H9 (cell line): ENCODE data around the gene GRIA4. TPM values are rescaled to one million over a fixed set of nuclear protein-coding genes. Genes with fewer than 3 reads are reported as not detected.
A peak's percentile ranks its signal among the peaks of the same experiment; 100 is the strongest.

Experiments used
- DNase-seq: peaks from one replicate; pipeline ENCODE4 v3.0.0-alpha.2; 2017
- H2AFZ ChIP-seq: one replicate; pipeline ENCODE4 v1.6.1; 2013; ENCODE audit warnings: mild to moderate bottlenecking, low read length, control low read depth, moderate library complexity
- H2AK5ac ChIP-seq: 2 replicates; pipeline ENCODE4 v1.6.1; 2013; ENCODE audit warnings: low read length, control low read depth, mixed read lengths; ENCODE audit not compliant: insufficient read length
- H2BK120ac ChIP-seq: one replicate; pipeline ENCODE4 v1.6.1; 2013; ENCODE audit warnings: low read depth, mild to moderate bottlenecking, low read length, control low read depth, inconsistent platforms; ENCODE audit not compliant: poor library complexity, severe bottlenecking
- H2BK12ac ChIP-seq: 2 replicates; pipeline ENCODE4 v1.6.1; 2013; ENCODE audit warnings: low read length, control low read depth, mixed read lengths, low read depth; ENCODE audit not compliant: insufficient read length
- H2BK15ac ChIP-seq: 2 replicates; pipeline ENCODE4 v1.6.1; 2013; ENCODE audit warnings: low read depth, low read length, control low read depth
- H2BK20ac ChIP-seq: one replicate; pipeline ENCODE4 v1.6.1; 2013; ENCODE audit warnings: low read depth, mild to moderate bottlenecking, low read length, control low read depth, inconsistent platforms; ENCODE audit not compliant: poor library complexity, severe bottlenecking
- H2BK5ac ChIP-seq: 2 replicates; pipeline ENCODE4 v1.6.1; 2013; ENCODE audit warnings: low read length, control low read depth, mixed read lengths; ENCODE audit not compliant: insufficient read length
- H3K14ac ChIP-seq: 2 replicates; pipeline ENCODE4 v1.6.1; 2013; ENCODE audit warnings: low read length, control low read depth; ENCODE audit not compliant: insufficient read depth
- H3K18ac ChIP-seq: 2 replicates; pipeline ENCODE4 v1.6.1; 2013; ENCODE audit warnings: low read depth, mild to moderate bottlenecking, mixed read lengths, low read length, control low read depth; ENCODE audit not compliant: insufficient read length
- H3K23ac ChIP-seq: 2 replicates; pipeline ENCODE4 v1.6.1; 2013; ENCODE audit warnings: low read length, control low read depth, mixed read lengths, low read depth; ENCODE audit not compliant: insufficient read length
- H3K23me2 ChIP-seq: 2 replicates; pipeline ENCODE4 v1.6.1; 2013; ENCODE audit warnings: low read depth, mild to moderate bottlenecking, mixed read lengths, low read length, control low read depth; ENCODE audit not compliant: insufficient read length, poor library complexity, severe bottlenecking
- H3K27ac ChIP-seq: 2 replicates; pipeline ENCODE4 v1.5.1; 2013; ENCODE audit warnings: low read length, control low read depth, mixed read lengths, low read depth; ENCODE audit not compliant: insufficient read length
- H3K27me3 ChIP-seq: 2 replicates; pipeline ENCODE4 v1.6.1; 2013; ENCODE audit warnings: low read length, control low read depth, inconsistent platforms; ENCODE audit not compliant: insufficient read depth
- H3K4ac ChIP-seq: 2 replicates; pipeline ENCODE4 v1.6.1; 2013; ENCODE audit warnings: low read depth, mild to moderate bottlenecking, control low read depth, inconsistent platforms, low read length, moderate library complexity
- H3K4me1 ChIP-seq: 2 replicates; pipeline ENCODE4 v1.6.1; 2013; ENCODE audit warnings: low read length, control low read depth, inconsistent platforms; ENCODE audit not compliant: insufficient read depth
- H3K4me2 ChIP-seq: 2 replicates; pipeline ENCODE4 v1.6.1; 2013; ENCODE audit warnings: low read length, control low read depth, mixed read lengths; ENCODE audit not compliant: insufficient read length, insufficient read depth
- H3K56ac ChIP-seq: 2 replicates; pipeline ENCODE4 v1.6.1; 2013; ENCODE audit warnings: low read depth, mild to moderate bottlenecking, mixed read lengths, low read length, control low read depth; ENCODE audit not compliant: insufficient read length
- H3K79me1 ChIP-seq: 2 replicates; pipeline ENCODE4 v1.6.1; 2013; ENCODE audit warnings: low read depth, mild to moderate bottlenecking, moderate library complexity, low read length, control low read depth, inconsistent platforms; ENCODE audit not compliant: insufficient read depth, poor library complexity, severe bottlenecking
- H3K79me2 ChIP-seq: 2 replicates; pipeline ENCODE4 v1.6.1; 2013; ENCODE audit warnings: low read length, control low read depth, inconsistent platforms; ENCODE audit not compliant: insufficient read depth
- H3K9ac ChIP-seq: 2 replicates; pipeline ENCODE4 v1.6.1; 2013; ENCODE audit warnings: low read length, control low read depth, mixed read lengths; ENCODE audit not compliant: insufficient read length; ENCODE audit errors: extremely low read depth
- H3K9me3 ChIP-seq: one replicate; pipeline ENCODE4 v1.6.1; 2013; ENCODE audit warnings: low read depth, low read length, inconsistent platforms; ENCODE audit not compliant: control insufficient read depth
- H3T11ph ChIP-seq: one replicate; pipeline ENCODE4 v1.6.1; 2013; ENCODE audit warnings: mild to moderate bottlenecking, low read length, control low read depth, inconsistent platforms
- H4K20me1 ChIP-seq: one replicate; pipeline ENCODE4 v1.6.1; 2013; ENCODE audit not compliant: control insufficient read depth, insufficient read length, insufficient read depth
- H4K5ac ChIP-seq: 2 replicates; pipeline ENCODE4 v1.6.1; 2013; ENCODE audit warnings: low read depth, mild to moderate bottlenecking, mixed read lengths, low read length, control low read depth; ENCODE audit not compliant: insufficient read length
- H4K8ac ChIP-seq: replicated peaks from 2 replicates; pipeline ENCODE4 v1.6.1; 2013; ENCODE audit warnings: low read length, control low read depth, mixed read lengths, low read depth; ENCODE audit not compliant: insufficient read length
- H4K91ac ChIP-seq: 2 replicates; pipeline ENCODE4 v1.6.1; 2013; ENCODE audit warnings: low read depth, mild to moderate bottlenecking, moderate library complexity, mixed read lengths, low read length, control low read depth; ENCODE audit not compliant: insufficient read length
- H3K27ac Mint-ChIP-seq, 3 experiments: 2 replicates in 2 of 3; 3 replicates in 1 of 3; pipeline ENCODE4 v1.8.0; 2020 to 2021; ENCODE audit warnings: mixed read lengths in 3 of 3, mild to moderate bottlenecking in 1 of 3, moderate library complexity in 1 of 3
- H3K27me3 Mint-ChIP-seq: 2 replicates; pipeline ENCODE4 v1.8.0; 2021; ENCODE audit warnings: low read depth, mild to moderate bottlenecking, moderate library complexity, mixed read lengths
- H3K36me3 Mint-ChIP-seq, 3 experiments: 2 replicates in 2 of 3; 3 replicates in 1 of 3; pipeline ENCODE4 v1.8.0; 2020 to 2021; ENCODE audit warnings: low read depth in 3 of 3, mixed read lengths in 3 of 3; ENCODE audit not compliant: insufficient read depth in 1 of 3
- H3K4me1 Mint-ChIP-seq, 2 experiments: 2 replicates each; pipeline ENCODE4 v1.8.0; 2020; ENCODE audit warnings: mixed read lengths in 2 of 2
- H3K4me3 Mint-ChIP-seq, 2 experiments: 2 replicates in 1 of 2; 3 replicates in 1 of 2; pipeline ENCODE4 v1.8.0; 2020 to 2021; ENCODE audit warnings: mild to moderate bottlenecking in 2 of 2, mixed read lengths in 2 of 2, moderate library complexity in 1 of 2
- H3K9me3 Mint-ChIP-seq, 2 experiments: 2 replicates in 1 of 2; 3 replicates in 1 of 2; pipeline ENCODE4 v1.8.0; 2020; ENCODE audit warnings: mild to moderate bottlenecking in 2 of 2, mixed read lengths in 2 of 2, moderate library complexity in 1 of 2
- total RNA-seq: library from RNA; stranded (reverse); gene quantifications from 2 replicates; pipeline ENCODE4 v1.2.1, GENCODE V29; 2021
- TF ChIP-seq, protein P1 (sequence below): fragments of 200-600 bp; sonication (generic); conservative IDR thresholded peaks from 3 replicates; pipeline ENCODE4 v1.8.0; 2021; ENCODE audit warnings: antibody characterized with exemption, mild to moderate bottlenecking

GRIA4 gene
- total RNA-seq, 1 experiment from 2014 or later, result 0.83 TPM

DNA sequence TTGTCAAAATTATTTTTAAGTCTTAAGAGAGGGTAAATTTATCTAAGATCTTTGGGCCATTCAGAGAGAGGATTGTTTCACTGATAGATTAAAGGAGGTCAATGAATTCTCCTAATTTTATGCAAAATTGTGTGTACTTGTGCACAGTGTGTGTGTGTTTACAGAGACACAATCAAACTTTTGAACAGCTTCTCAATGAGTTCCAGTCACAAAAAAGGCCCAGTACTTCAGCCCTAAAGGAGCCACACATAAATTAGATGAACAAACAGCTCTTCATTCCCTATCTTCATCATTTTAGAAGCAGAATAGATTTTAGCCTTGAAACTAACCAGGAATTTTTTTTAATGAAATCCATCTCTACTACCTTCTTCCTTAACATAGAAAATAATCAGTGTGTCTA is 9.7 kb downstream of the GRIA4 start:
- Histone ChIP-seq H3K27ac (no peak overlapping the region), H4K20me1 (no peaks in the 10 kb centered on the region), H3K9ac (no peak overlapping the region), H3K4ac (no peak overlapping the region), H2AFZ (no peak overlapping the region), H4K91ac (no peak overlapping the region), H4K5ac (no peak overlapping the region), H3K27me3 (no peaks in the 10 kb centered on the region), H3K14ac (no peak overlapping the region), H3K23me2 (no peaks in the 10 kb centered on the region), H3K23ac (no peak overlapping the region), H2BK120ac (no peak overlapping the region), H3K79me1 (no peaks in the 10 kb centered on the region), H3K79me2 (no peaks in the 10 kb centered on the region), H3K18ac (no peak overlapping the region), H3K4me1 (no peaks in the 10 kb centered on the region), H2BK5ac (no peak overlapping the region), H2AK5ac (no peak overlapping the region), H3K56ac (no peak overlapping the region), H3T11ph (no peak overlapping the region), H3K4me2 (no peak overlapping the region), H2BK20ac (no peak overlapping the region), H3K9me3 (no peaks in the 10 kb centered on the region), H2BK15ac (no peak overlapping the region), H4K8ac (no peak overlapping the region), H2BK12ac (no peak overlapping the region)
- TF ChIP-seq, protein P1, sequence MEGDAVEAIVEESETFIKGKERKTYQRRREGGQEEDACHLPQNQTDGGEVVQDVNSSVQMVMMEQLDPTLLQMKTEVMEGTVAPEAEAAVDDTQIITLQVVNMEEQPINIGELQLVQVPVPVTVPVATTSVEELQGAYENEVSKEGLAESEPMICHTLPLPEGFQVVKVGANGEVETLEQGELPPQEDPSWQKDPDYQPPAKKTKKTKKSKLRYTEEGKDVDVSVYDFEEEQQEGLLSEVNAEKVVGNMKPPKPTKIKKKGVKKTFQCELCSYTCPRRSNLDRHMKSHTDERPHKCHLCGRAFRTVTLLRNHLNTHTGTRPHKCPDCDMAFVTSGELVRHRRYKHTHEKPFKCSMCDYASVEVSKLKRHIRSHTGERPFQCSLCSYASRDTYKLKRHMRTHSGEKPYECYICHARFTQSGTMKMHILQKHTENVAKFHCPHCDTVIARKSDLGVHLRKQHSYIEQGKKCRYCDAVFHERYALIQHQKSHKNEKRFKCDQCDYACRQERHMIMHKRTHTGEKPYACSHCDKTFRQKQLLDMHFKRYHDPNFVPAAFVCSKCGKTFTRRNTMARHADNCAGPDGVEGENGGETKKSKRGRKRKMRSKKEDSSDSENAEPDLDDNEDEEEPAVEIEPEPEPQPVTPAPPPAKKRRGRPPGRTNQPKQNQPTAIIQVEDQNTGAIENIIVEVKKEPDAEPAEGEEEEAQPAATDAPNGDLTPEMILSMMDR, result no peak
- Mint-ChIP-seq H3K27ac (peak overlapping the region in 1 of 3 experiments; percentile 6; a peak in 2 of 7 replicates), H3K27me3 (no peaks in the 10 kb centered on the region), H3K4me3 (no peak overlapping the region), H3K9me3 (no peaks in the 10 kb centered on the region), H3K36me3 (peaks cover 0 to 3% (median 0%) of the 10 kb centered on the region in 3 experiments; a peak in 2 of 7 replicates), H3K4me1 (peaks cover 0 to 1% of the 10 kb centered on the region in 2 experiments; a peak in 1 of 4 replicates)
- no peak for DNase-seq
